Measurements from ENCODE around the gene ERBB4.

DNA sequence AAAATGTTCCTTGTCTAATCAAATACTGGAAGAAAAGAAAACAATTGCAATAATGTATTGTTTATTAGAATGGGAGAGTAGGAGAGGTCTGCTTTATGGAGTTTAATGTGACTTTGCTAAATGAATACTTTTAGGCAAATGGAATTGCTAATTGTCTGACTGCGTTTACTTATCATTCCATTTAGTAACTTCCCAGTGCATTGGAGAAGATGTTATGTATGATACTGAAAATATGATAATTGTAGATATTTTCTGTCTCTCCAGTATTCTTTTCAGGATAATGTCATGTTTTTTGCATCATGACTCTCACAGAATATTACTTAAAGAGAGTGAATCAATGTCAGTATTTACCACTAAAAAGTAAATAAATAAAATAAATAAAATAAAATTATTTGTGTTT, 8.1 kb upstream of the ERBB4 start:
- TF ChIP-seq POLR2AphosphoS5 (IDR thresholded peaks at IDR 0.05; ENCODE audit: low read depth, low read length) (no peak), POU2F2 (IDR thresholded peaks at IDR 0.05; ENCODE audit: low read depth, low read length) (no peak), POLR2A (IDR thresholded peaks at IDR 0.05; ENCODE audit: low read depth, low read length) (no peak), TAF1 (IDR thresholded peaks at IDR 0.05; ENCODE audit: low read depth, low read length) (no peak), PAX5 (IDR thresholded peaks at IDR 0.05; ENCODE audit: insufficient read depth, low read length, severe bottlenecking) (no peak), SPI1 (IDR thresholded peaks at IDR 0.05; ENCODE audit: low read depth, low read length) (no peak)

Measured in GM12891 (cell line).